Measurements from ENCODE around the gene SH3BP5L. TPM values are rescaled to one million over a fixed set of nuclear protein-coding genes. Genes with fewer than 3 reads are reported as not detected.
A peak's percentile ranks its signal among the peaks of the same experiment; 100 is the strongest.

Gene SH3BP5L
- total RNA-seq, 4 donors from 2014 or later, result 15.7 to 26.4 (median 22.8) TPM

DNA sequence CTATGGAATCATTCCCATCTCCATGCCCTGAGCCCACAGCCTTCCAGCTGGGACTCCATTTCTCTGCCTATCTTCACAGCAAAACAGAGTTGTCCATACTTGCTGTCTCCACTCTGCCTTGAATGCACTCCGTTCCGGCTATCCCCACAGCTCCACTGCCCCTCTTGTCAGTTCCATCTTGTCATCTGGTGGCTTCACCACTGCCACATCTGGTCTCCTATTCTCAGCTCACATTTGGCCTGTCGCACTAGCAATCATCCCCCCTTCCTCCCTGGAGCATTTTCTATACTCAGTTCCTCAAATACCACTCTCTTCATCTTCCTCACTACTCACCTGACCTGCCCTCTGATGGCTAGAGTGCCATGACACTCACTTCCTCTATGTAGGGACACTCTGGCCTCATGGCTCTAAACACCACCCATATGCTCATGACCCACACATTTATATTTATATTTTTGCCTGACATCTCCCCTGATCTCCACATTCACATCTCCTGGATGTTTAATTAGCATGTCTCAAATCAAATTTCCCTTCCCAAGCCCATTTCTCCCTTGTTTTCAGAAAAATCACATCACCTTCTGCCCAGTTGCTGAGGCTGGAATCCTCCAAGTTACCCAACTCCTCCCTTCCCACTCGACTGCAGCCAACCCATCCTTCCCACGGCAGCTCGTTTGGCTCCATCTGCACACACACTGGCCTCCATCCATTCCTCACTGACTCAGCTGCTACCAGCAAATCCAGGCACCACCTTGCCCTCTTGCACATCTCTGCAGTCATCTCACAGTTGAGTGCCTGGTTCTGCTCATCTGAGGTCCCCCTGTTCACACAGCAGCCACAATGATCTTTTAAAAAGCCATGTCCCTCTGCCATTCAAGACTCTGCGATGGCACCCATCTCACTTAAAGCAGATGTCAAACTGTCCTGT is 27.0 kb upstream of the SH3BP5L start:
- in situ Hi-C loops (cut with MboI; ENCODE audit: low sequenced_read_pairs in 4 of 4), result no loop called here
- no peak for ATAC-seq
- Histone ChIP-seq H3K36me3 (peaks cover 0 to 33% of the 10 kb centered on the region in 2 donors), H3K4me3 (no peak overlapping the region), H3K4me1 (peaks cover 3 to 4% of the 10 kb centered on the region in 2 donors), H3K9me3 (no peaks in the 10 kb centered on the region), H3K27ac (peak overlapping the region in 1 of 4 donors; percentile 18), H3K27me3 (no peaks in the 10 kb centered on the region)
- intact Hi-C loops (cut with DNase I; ENCODE audit: low total_unique reads), result no loop called here
- TF ChIP-seq CTCF (IDR thresholded peaks at IDR 0.05 in 4 of 5, conservative IDR thresholded peaks at IDR 0.05 in 1 of 5) (no peak), POLR2A (IDR thresholded peaks at IDR 0.05) (no peak)
- DNase-seq, result peak in 1 of 2 donors; percentile 44

DNA sequence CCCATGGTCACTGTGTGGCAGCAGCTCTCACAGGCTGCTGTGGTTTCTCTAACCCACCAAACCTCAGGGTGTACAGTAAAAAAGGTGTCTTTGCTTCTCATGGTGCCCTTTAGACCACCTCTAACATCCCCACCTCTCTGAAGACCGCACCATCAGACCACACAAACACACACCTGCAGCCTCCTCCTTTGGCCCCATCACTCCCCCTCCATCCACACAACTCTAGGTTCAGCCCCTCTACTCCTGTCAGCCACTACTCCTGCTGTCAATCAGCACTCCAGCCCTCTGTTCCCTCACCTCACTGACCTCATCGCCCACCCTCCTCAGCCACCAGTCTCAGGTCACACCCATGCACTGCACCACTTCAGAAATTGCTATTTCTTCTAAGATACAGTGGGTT is 25.7 kb upstream of the SH3BP5L start:
- DNase-seq (no peak), ATAC-seq (no peak)
- Histone ChIP-seq H3K9me3 (no peaks in the 10 kb centered on the region), H3K4me1 (no peaks in the 10 kb centered on the region), H3K36me3 (peaks cover 0 to 43% of the 10 kb centered on the region in 2 donors), H3K27me3 (no peaks in the 10 kb centered on the region), H3K27ac (no peak overlapping the region), H3K4me3 (no peak overlapping the region)
- in situ Hi-C loops (cut with MboI; ENCODE audit: low sequenced_read_pairs in 4 of 4) (no loop called here), intact Hi-C loops (cut with DNase I; ENCODE audit: low total_unique reads) (no loop called here)
- TF ChIP-seq CTCF (IDR thresholded peaks at IDR 0.05 in 4 of 5, conservative IDR thresholded peaks at IDR 0.05 in 1 of 5), result no peak
- TF ChIP-seq POLR2A (IDR thresholded peaks at IDR 0.05), result no peak

- Histone ChIP-seq H3K36me3 (peaks cover 0 to 50% of the 10 kb centered on the region in 2 donors), H3K4me1 (no peaks in the 10 kb centered on the region), H3K4me3 (no peak overlapping the region), H3K9me3 (no peaks in the 10 kb centered on the region), H3K27me3 (no peaks in the 10 kb centered on the region), H3K27ac (no peak overlapping the region)
- intact Hi-C loops (cut with DNase I; ENCODE audit: low total_unique reads) (no loop called here), in situ Hi-C loops (cut with MboI; ENCODE audit: low sequenced_read_pairs in 4 of 4) (no loop called here)
- DNase-seq, result no peak
- no peak for TF ChIP-seq CTCF (IDR thresholded peaks at IDR 0.05 in 4 of 5, conservative IDR thresholded peaks at IDR 0.05 in 1 of 5)
- no peak for TF ChIP-seq POLR2A (IDR thresholded peaks at IDR 0.05)
- ATAC-seq, result no peak
Measured at GRCh38 chr1:248850536-248851251, 25.0 kb upstream of the SH3BP5L start.

DNA sequence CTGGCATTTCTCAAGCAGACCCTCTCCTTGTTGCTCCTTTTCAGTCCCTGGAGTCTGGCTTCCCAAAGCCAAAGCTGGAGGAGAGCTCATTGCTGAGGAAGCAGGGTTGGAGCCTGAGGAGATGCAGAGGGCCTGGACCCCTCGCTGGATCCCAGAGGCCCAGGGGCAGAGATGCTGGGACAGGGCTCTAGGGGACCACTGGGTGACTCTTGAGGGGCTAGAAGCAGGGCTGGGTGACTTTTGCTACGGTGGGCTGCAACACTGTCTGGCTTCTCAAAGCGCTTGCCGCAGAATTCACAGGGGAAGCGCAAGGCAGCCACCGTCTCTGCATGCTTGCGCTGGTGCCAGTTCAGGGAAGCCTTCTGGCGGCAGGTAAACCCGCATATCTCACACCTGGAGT is 24.4 kb upstream of the SH3BP5L start:
- Histone ChIP-seq H3K4me3 (no peak overlapping the region), H3K36me3 (peaks cover 0 to 56% of the 10 kb centered on the region in 2 donors), H3K27me3 (no peaks in the 10 kb centered on the region), H3K27ac (no peak overlapping the region), H3K9me3 (no peaks in the 10 kb centered on the region), H3K4me1 (no peaks in the 10 kb centered on the region)
- intact Hi-C loops (cut with DNase I; ENCODE audit: low total_unique reads) (no loop called here), in situ Hi-C loops (cut with MboI; ENCODE audit: low sequenced_read_pairs in 4 of 4) (no loop called here)
- no peak for TF ChIP-seq POLR2A (IDR thresholded peaks at IDR 0.05)
- no peak for TF ChIP-seq CTCF (IDR thresholded peaks at IDR 0.05 in 4 of 5, conservative IDR thresholded peaks at IDR 0.05 in 1 of 5)
- ATAC-seq (no peak), DNase-seq (no peak)

Data from gastrocnemius medialis (tissue), 4 donors.